ENCODE results near the gene MAIP1.

MAIP1 gene

DNA sequence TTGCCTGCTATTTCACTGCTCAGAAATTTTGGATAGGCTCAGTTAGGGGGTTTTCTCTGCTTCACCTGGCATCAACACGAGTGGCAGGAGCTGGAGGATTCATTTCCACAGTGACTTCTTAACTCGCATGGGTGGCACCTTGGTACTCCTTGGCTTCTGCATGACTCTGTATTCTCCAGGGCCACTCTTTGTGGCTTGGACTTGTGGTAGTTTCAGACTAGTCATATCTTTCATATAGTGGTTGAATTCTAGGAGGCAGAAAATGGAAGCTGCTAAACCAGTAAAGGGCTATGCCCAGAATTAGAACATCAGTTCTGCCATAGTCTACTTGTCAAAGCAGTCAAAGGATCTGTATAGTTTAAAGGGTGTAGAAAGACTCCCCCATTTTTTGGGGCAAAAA is 6.8 kb downstream of the MAIP1 start:
- TF ChIP-seq SPI1 (IDR thresholded peaks at IDR 0.05; ENCODE audit: borderline replicate concordance, low read depth), result no peak
- Histone ChIP-seq H3K27me3 (ENCODE audit: insufficient read depth, poor library complexity, severe bottlenecking) (no peaks in the 10 kb centered on the region), H3K4me3 (replicated peaks; ENCODE audit: insufficient read depth, low read length) (no peak overlapping the region), H3K27ac (replicated peaks) (no peak overlapping the region)
- DNase-seq (ENCODE audit: low read depth in 1 of 2, low spot score in 1 of 2), result no peak

GRCh38 chr2:199966405-199966804 is 11.0 kb downstream of the MAIP1 start:
- DNase-seq (ENCODE audit: low read depth in 1 of 2, low spot score in 1 of 2), result no peak
- TF ChIP-seq, protein P1, sequence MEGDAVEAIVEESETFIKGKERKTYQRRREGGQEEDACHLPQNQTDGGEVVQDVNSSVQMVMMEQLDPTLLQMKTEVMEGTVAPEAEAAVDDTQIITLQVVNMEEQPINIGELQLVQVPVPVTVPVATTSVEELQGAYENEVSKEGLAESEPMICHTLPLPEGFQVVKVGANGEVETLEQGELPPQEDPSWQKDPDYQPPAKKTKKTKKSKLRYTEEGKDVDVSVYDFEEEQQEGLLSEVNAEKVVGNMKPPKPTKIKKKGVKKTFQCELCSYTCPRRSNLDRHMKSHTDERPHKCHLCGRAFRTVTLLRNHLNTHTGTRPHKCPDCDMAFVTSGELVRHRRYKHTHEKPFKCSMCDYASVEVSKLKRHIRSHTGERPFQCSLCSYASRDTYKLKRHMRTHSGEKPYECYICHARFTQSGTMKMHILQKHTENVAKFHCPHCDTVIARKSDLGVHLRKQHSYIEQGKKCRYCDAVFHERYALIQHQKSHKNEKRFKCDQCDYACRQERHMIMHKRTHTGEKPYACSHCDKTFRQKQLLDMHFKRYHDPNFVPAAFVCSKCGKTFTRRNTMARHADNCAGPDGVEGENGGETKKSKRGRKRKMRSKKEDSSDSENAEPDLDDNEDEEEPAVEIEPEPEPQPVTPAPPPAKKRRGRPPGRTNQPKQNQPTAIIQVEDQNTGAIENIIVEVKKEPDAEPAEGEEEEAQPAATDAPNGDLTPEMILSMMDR (IDR thresholded peaks at IDR 0.05; ENCODE audit: insufficient read depth, low read length), result no peak
- TF ChIP-seq POLR2AphosphoS5 (IDR thresholded peaks at IDR 0.05; ENCODE audit: low read depth) (no peak), SPI1 (IDR thresholded peaks at IDR 0.05; ENCODE audit: borderline replicate concordance, low read depth) (no peak), GABPA (IDR thresholded peaks at IDR 0.05; ENCODE audit: low read depth) (no peak)
- TF ChIP-seq, protein P2, sequence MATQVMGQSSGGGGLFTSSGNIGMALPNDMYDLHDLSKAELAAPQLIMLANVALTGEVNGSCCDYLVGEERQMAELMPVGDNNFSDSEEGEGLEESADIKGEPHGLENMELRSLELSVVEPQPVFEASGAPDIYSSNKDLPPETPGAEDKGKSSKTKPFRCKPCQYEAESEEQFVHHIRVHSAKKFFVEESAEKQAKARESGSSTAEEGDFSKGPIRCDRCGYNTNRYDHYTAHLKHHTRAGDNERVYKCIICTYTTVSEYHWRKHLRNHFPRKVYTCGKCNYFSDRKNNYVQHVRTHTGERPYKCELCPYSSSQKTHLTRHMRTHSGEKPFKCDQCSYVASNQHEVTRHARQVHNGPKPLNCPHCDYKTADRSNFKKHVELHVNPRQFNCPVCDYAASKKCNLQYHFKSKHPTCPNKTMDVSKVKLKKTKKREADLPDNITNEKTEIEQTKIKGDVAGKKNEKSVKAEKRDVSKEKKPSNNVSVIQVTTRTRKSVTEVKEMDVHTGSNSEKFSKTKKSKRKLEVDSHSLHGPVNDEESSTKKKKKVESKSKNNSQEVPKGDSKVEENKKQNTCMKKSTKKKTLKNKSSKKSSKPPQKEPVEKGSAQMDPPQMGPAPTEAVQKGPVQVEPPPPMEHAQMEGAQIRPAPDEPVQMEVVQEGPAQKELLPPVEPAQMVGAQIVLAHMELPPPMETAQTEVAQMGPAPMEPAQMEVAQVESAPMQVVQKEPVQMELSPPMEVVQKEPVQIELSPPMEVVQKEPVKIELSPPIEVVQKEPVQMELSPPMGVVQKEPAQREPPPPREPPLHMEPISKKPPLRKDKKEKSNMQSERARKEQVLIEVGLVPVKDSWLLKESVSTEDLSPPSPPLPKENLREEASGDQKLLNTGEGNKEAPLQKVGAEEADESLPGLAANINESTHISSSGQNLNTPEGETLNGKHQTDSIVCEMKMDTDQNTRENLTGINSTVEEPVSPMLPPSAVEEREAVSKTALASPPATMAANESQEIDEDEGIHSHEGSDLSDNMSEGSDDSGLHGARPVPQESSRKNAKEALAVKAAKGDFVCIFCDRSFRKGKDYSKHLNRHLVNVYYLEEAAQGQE (IDR thresholded peaks at IDR 0.05; ENCODE audit: insufficient replicate concordance, low read depth), result no peak
- Histone ChIP-seq H3K4me3 (replicated peaks; ENCODE audit: insufficient read depth, low read length) (no peak overlapping the region), H3K27ac (replicated peaks) (no peak overlapping the region), H3K27me3 (ENCODE audit: insufficient read depth, poor library complexity, severe bottlenecking) (no peaks in the 10 kb centered on the region)

DNA sequence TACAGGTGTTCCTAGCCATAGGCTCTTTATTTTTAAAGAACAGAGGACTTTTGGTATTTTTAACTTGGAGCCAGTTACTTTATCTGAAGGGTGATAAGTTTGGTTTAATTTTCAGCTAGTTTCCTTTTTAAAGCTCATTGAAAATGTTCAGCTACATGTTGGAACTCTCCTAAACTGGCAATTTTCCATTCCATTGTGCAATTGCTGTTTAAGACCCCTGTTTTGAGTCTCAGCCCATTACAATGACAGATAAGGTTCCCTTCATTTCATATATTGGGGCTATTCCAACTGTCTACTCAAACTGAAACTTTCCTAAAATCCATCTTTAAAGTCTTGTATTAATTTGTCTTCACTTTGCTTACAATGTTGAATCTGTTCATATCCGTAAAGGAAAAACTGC is 11.6 kb downstream of the MAIP1 start:
- Histone ChIP-seq H3K4me3 (replicated peaks; ENCODE audit: insufficient read depth, low read length) (no peak overlapping the region), H3K27me3 (ENCODE audit: insufficient read depth, poor library complexity, severe bottlenecking) (no peaks in the 10 kb centered on the region), H3K27ac (replicated peaks) (no peak overlapping the region)
- TF ChIP-seq SPI1 (IDR thresholded peaks at IDR 0.05; ENCODE audit: borderline replicate concordance, low read depth) (no peak), GABPA (IDR thresholded peaks at IDR 0.05; ENCODE audit: low read depth) (no peak), POLR2AphosphoS5 (IDR thresholded peaks at IDR 0.05; ENCODE audit: low read depth) (no peak)
- TF ChIP-seq, protein P2 (IDR thresholded peaks at IDR 0.05; ENCODE audit: insufficient replicate concordance, low read depth), result no peak
- TF ChIP-seq, protein P1 (IDR thresholded peaks at IDR 0.05; ENCODE audit: insufficient read depth, low read length), result no peak
- no peak for DNase-seq (ENCODE audit: low read depth in 1 of 2, low spot score in 1 of 2)

- Histone ChIP-seq H3K4me3 (replicated peaks; ENCODE audit: insufficient read depth, low read length) (no peak overlapping the region), H3K27me3 (ENCODE audit: insufficient read depth, poor library complexity, severe bottlenecking) (no peaks in the 10 kb centered on the region), H3K27ac (replicated peaks) (no peak overlapping the region)
- TF ChIP-seq, protein P1 (IDR thresholded peaks at IDR 0.05; ENCODE audit: insufficient read depth, low read length), result no peak
- TF ChIP-seq, protein P2 (IDR thresholded peaks at IDR 0.05; ENCODE audit: insufficient replicate concordance, low read depth), result no peak
- TF ChIP-seq GABPA (IDR thresholded peaks at IDR 0.05; ENCODE audit: low read depth) (no peak), SPI1 (IDR thresholded peaks at IDR 0.05; ENCODE audit: borderline replicate concordance, low read depth) (peak; percentile 69; the same call in 1 of the 2 replicates), POLR2AphosphoS5 (IDR thresholded peaks at IDR 0.05; ENCODE audit: low read depth) (no peak)
- DNase-seq (ENCODE audit: low read depth in 1 of 2, low spot score in 1 of 2), result no peak
These were observed 12.7 kb downstream of the MAIP1 start for GRCh38 chr2:199968126-199968525.
